T-helper 22 cell (primary cell): ENCODE data around the gene PPIP5K2.
"Not testable (repeated sequence)": the region's sequence is repeated elsewhere in the genome, so short reads cannot be mapped to it uniquely, and the experiment has no call there.

ENCODE experiments used
- DNase-seq: peaks from one replicate; pipeline ENCODE4 v3.0.0-alpha.2; 2020; ENCODE audit warnings: low read depth

Gene PPIP5K2

GRCh38 chr5:103208460-103208859 is 88.4 kb downstream of the PPIP5K2 start:
- DNase-seq = no peak

GRCh38 chr5:103209065-103209464 is 89.0 kb downstream of the PPIP5K2 start:
- DNase-seq = no peak

- DNase-seq = no peak
Measured at GRCh38 chr5:103210952-103211351, 90.9 kb downstream of the PPIP5K2 start.

GRCh38 chr5:103211576-103212561 is 91.8 kb downstream of the PPIP5K2 start:
- DNase-seq = no peak

GRCh38 chr5:103216137-103216536 is 96.0 kb downstream of the PPIP5K2 start:
- no peak for DNase-seq

- no peak for DNase-seq
Measured at GRCh38 chr5:103216697-103217096, 96.6 kb downstream of the PPIP5K2 start.

- no peak for DNase-seq
Measured at GRCh38 chr5:103217101-103217500, 97.0 kb downstream of the PPIP5K2 start.

- no peak for DNase-seq
Measured at GRCh38 chr5:103218164-103218563, 98.1 kb downstream of the PPIP5K2 start.

GRCh38 chr5:103219074-103219473 is 99.0 kb downstream of the PPIP5K2 start:
- not testable (repeated sequence) for DNase-seq

- DNase-seq = no peak
Measured at GRCh38 chr5:103223031-103223955, 103.2 kb downstream of the PPIP5K2 start.

GRCh38 chr5:103224118-103224893 is 104.2 kb downstream of the PPIP5K2 start:
- no peak for DNase-seq

GRCh38 chr5:103224894-103225246 is 104.8 kb downstream of the PPIP5K2 start:
- no peak for DNase-seq

GRCh38 chr5:103228061-103228460 is 108.0 kb downstream of the PPIP5K2 start:
- no peak for DNase-seq

GRCh38 chr5:103228588-103228987 is 108.5 kb downstream of the PPIP5K2 start:
- DNase-seq = no peak

GRCh38 chr5:103232393-103232999 is 112.4 kb downstream of the PPIP5K2 start:
- DNase-seq = no peak

- DNase-seq = no peak
Measured at GRCh38 chr5:103234239-103234975, 114.3 kb downstream of the PPIP5K2 start.

GRCh38 chr5:103235891-103236290 is 115.8 kb downstream of the PPIP5K2 start:
- DNase-seq = no peak

GRCh38 chr5:103237778-103238177 is 117.7 kb downstream of the PPIP5K2 start:
- DNase-seq = no peak

GRCh38 chr5:103243665-103244064 is 123.6 kb downstream of the PPIP5K2 start:
- DNase-seq = no peak

GRCh38 chr5:103244398-103244797 is 124.3 kb downstream of the PPIP5K2 start:
- DNase-seq = no peak

- DNase-seq = no peak
Measured at GRCh38 chr5:103245761-103246160, 125.7 kb downstream of the PPIP5K2 start.
